H54 (cell line): Measurements from ENCODE around the gene ANAPC15.

Experiments used
- DNase-seq: peaks from one replicate; pipeline ENCODE4 v3.0.0; 2011; ENCODE audit warnings: low spot score, mixed read lengths; ENCODE audit not compliant: insufficient read length
- FAIRE-seq: peaks from 3 replicates; lab custom pipeline; 2011; peaks lifted over from hg19 to GRCh38; lab: Jason Lieb, UNC
- POLR2A ChIP-seq: IDR thresholded peaks from 2 replicates; pipeline ENCODE4 v1.6.1; 2011; ENCODE audit warnings: low read depth, mild to moderate bottlenecking, low read length

Gene ANAPC15

DNA sequence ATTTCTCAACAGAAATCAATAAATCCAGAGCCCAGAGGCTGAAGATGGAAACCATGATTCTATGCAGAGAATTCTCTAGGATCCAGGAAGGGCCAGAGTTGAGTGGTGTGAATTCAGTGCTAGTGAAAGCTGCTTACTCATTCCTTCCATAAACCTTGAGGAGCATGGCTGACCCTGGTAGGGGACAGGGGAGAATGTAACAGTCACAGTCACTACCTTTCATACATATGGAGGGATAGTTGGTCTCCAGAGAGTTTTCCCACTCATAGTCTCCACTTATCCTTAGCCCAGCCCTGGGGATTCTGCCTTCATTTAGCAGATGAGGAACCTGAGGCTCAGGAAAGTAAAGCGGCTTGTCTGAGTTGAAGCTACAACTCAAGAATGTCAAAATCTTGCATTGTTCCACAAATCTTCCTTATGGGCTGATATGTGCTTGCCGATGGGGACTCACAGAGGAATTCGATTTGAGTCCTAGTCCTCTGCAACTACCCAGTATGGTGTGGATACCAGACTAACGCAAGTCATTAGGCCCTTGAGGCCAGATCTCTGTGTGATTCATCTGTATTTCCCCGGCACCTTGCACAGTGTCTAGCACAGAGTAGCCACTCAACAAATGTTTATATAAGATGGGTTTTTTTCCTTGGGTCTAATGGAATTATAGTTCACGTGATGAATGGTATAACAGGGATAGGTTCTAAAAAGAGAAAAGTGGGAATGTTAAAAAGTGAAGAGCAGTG is 3.7 kb upstream of the ANAPC15 start:
- DNase-seq (no peak), FAIRE-seq (no peak)
- no peak for TF ChIP-seq POLR2A

DNA sequence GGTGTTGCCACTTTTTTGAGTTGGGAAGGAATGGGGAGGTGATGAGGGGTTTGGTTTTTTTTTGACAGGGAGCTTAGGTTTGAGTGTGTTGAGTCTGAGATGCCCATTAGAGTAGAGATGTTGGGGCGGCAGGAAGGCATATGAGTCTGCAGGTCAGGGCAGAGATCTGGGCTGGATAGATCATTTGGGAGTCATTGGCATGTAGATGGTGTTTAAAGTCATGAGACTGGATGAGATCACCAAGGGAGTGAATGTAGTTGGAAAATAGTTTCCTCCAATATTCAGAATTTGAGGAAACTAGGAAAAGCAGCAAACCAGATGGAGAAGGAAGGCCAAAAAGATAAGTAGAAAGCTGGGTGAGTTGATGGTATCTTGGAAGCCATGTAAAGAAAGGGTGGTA is 2.1 kb upstream of the ANAPC15 start:
- FAIRE-seq (no peak), DNase-seq (no peak)
- TF ChIP-seq POLR2A: no peak

DNA sequence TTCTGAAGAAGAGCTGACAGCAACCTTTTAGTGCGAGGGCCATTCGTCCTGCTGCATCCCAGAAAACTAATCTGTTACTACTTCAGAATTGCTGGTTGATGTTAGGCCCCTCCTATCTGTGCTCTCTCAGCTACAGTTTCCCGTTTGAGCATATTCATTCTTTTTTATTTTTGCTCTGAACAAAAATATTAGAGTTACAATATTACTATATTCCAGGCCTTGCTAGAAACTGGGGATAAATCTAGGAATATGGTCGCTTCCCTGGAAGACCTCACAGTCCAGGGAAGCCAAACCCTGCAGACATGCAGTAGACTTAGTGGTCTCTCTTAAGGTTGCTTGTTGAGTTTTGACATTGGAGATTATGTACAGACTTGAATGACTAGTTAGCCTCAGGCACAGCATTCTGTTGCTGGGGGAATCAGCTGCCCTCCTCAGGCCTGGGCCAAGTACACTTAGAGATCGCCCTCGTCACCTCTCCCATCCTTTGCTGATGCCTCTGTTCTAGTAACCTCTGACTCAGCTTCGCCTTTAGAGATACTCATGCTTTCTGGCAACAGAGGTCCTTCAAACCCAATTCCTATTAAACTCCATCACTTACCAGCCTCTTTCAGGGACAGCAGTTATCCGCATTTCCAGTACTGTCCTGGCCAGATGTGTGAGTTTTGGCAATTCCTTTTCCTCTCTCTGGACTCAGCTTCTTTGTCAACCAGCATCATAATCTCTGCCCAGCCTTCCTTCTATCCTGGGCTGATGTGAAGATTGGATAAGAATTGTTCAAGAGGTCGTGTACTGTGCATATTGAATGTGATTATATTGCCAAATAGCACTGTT is 698 bp upstream of the ANAPC15 start:
- DNase-seq: no peak
- TF ChIP-seq POLR2A: no peak
- FAIRE-seq: no peak

DNA sequence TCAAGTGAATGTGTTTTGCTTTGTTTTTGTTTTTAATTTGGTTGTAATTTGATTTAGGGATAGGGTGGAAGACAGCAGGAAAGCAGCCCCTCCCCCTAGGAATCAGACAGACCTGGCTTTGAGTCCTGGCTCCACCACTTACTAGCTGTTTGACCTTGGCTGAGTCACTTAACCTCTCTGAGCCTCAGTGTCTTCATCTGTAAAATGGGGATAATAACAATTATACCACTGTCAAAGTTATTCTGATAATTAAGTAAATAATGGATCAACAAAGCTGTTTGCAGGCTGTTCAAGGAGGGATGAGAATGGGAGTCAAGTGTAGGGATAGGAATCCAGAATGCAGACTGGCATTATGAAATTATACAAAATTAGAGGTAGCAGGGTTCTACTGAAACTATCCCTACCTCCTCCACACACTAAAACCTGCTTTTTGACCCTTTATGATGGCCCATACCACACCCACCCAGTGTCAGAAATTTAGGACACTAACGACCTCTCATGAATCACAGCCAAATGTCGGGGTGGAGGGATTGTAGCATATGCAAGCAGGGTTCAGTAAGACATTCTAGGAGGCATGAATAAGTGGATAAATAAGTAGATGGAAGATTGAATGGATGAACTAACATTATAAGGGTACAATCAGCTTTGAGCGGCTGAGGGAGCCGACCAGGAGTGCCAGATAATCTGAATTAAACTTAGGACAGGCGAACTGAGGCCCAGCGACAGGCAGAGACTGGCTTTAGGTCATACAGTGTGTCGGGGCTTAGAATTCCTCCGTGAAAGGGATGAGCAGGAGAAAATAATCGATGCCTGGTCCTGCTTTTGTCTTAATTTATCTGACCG is 974 bp downstream of the ANAPC15 start:
- no peak for FAIRE-seq
- no peak for DNase-seq
- no peak for TF ChIP-seq POLR2A

DNA sequence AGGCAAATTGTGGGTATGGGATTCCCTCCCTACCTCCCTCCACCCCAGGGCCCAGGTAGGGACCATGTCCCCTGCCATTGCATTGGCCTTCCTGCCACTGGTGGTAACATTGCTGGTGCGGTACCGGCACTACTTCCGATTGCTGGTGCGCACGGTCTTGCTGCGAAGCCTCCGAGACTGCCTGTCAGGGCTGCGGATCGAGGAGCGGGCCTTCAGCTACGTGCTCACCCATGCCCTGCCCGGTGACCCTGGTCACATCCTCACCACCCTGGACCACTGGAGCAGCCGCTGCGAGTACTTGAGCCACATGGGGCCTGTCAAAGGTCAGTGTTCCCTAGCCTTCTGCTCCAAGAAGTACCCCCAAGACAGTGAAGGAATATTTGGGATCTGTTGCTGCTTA is 6.6 kb downstream of the ANAPC15 start, which contains the start of gene TOMT:
Gene TOMT (plus strand): TSS at position 37 of the 400 bp plus-strand sequence. CDS start 28 bp downstream, at position 65.
- TF ChIP-seq POLR2A: no peak
- DNase-seq (no peak), FAIRE-seq (no peak)

DNA sequence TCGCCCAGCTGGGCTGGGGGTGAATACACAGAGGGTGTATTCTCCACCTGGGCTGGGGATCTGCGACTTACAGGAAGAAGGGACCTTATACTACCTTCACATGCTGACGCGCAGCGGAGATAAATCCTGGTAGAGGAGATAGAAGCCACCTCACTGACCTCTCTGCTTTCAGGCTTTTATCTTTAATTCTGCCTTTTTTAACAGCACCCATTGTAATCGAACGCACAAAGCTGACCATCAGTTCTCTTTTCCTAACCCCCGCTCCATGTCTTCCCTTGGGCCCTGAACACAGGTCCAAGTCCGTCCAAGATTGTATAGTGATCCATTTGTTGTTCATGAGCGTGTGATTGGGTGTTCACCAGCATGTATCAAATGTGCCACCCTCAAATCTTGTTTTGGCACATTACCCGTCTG is 8.7 kb downstream of the ANAPC15 start:
- TF ChIP-seq POLR2A: no peak
- FAIRE-seq (no peak), DNase-seq (no peak)

DNA sequence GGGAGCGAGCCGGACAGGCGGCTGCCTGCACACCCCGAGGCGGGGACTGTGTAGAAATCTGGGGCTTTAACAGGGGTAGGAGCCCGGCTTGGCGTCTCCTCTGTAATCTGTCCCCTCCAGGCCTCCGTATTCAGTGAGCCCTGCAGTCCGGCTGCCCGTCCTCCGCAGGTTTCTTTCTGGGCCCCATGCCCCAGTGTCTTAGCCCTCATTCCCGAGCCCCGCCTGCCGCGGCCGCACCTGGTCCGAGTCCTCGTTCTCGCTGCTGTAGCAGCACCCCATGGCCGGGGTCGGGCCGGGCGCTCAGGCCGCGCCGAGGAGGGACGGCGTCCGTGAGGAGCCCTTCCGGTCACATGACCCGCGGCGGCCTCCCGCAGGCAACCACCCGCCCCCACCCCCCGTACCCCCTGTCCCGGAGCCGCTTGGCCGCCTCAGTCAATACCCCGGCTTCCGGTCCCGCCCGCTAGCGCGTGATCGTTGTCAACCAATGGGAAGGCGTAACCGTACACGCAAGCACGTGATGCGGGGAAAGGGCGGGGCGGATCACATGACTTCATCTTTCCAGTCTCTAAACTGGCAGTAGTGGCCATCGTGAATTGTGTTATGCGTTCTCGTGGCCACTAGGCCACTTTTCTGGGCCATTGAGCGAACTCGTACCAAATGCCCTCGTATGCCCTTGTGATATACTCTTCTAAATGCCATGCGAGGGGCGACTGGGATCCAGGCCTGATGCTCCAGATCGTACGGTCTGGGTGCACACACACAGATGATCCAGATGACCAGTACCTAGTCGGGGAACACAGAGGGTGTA is 9.3 kb downstream of the ANAPC15 start, which contains the start of gene LAMTOR1:
Gene LAMTOR1 (minus strand): TSS at position 352 of the 808 bp plus-strand sequence. CDS start 73 bp downstream, at position 279.
- no peak for FAIRE-seq
- TF ChIP-seq POLR2A: peak; percentile 64
- peak; percentile 89 for DNase-seq

DNA sequence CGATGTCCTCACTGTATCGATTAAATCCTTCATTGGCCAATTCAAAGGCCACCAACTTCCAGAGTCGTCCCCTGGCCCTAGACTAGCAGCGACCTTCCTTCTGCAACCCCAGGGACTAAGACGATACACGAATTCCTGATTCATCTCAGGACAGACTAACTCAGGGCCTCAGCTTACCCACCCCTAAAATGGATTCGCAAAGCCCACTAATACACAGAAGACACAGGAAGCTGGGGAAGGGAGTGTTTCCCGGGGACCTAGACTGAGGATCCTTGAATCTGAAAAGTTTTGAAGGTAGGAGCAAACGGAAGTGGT is 9.9 kb downstream of the ANAPC15 start:
- FAIRE-seq: no peak
- no peak for TF ChIP-seq POLR2A
- no peak for DNase-seq

DNA sequence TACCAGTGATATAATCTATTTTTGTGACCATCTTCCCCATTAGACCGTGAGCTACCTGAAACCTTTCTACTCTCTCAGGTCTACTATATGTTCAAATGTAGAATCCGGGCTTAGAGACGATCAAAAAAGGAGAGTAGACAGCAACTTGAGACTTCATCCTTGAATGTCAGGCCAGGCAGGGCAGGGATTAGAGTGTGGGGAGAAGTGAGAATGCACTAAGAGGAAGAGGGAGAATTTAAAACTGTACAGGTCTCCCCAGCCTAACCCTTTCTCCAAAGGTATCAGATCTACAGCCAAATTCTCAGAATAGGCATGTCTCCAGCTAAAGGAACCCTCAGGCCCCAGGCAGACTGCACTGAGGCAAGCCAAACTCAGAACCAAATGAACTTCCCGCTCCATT is 10.3 kb downstream of the ANAPC15 start:
- DNase-seq: no peak
- no peak for FAIRE-seq
- no peak for TF ChIP-seq POLR2A

DNA sequence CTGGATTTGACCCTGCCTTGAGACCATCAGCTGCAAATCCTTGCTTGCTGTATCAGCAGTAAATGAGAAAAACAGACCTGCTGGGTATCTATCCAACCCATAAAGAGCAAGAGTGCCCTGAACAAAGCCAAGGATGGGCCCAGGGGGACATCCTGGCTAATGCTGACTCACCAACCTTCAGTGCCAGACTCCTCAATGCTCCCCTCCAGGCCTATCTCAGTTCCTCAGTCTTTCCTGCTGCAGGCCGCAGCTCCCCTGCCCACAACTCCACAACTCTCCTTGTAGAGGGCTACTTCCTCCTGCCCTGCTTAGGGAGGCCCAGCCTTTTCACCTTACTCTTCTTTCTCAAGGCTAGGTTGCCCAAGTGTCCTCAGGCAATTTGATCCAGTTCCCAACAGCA is 12.0 kb downstream of the ANAPC15 start:
- DNase-seq (no peak), FAIRE-seq (no peak)
- no peak for TF ChIP-seq POLR2A

DNA sequence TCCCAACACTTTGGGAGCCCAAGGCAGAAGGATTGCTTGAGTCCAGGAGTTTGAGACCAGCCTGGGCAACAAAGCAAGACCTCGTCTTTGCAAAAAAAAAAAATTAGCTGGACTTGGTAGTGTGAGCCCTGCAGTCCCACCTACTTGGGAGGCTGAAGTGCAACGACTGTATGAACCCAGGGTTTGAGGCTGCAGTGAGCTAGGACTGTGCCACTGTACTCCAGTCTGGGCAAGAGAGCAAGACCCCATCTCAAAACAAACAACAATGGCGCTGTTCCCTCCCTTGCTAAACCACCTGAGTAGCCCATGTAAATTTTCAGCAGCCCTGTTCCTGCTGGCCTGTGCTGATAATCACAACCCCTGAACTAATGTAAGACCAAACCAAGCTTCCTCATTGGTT is 12.5 kb downstream of the ANAPC15 start:
- DNase-seq: no peak
- FAIRE-seq: no peak
- TF ChIP-seq POLR2A: no peak

DNA sequence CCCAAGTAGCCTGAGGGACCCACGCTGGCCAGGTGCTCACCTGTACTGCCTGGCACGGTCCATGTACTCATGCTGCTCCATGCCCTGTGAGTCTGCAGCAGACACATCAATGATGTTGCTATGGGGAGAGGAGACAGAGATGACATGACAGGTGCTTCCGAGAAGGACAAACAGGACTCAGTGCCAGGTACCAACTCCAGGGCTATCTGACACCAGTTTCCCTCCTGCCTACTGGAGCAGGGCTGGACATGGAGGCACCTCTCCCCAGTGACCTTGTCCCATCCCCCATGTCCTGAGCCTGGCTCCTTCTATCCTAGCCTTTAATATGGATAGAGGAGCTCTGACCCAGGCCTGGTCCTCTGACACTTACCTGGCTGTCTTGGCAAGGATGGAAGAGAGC is 13.8 kb downstream of the ANAPC15 start:
- no peak for TF ChIP-seq POLR2A
- FAIRE-seq (no peak), DNase-seq (no peak)

DNA sequence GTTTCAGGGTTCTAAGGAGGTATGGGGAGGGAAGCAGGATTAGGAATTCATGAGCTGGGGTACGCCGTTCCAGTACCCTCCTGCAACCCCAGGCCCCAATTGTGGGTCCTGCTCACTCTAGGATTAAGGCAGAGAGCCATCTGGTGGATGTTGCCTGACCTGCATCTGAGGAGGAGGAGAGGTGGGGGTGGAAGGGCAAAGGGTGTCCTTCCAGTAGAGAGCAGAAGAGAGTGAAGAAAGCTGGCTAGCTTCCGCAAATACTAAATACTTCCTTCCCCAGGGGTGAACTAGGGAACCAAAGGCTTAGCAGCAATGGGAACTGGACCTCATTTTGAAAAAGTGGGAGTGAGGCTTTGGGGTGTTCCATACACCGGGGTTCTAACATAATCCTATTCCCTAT is 21.2 kb downstream of the ANAPC15 start:
- FAIRE-seq: no peak

More for the DNA sequence above, 21.2 kb downstream of the ANAPC15 start:
- TF ChIP-seq POLR2A: no peak
- no peak for DNase-seq
